HepG2 (cell line): ENCODE data around the gene MAP3K8. TPM values are rescaled to one million over a fixed set of nuclear protein-coding genes. Genes with fewer than 3 reads are reported as not detected.

ENCODE experiments used
- CEBPB ChIP-seq: IDR thresholded peaks from 2 replicates; pipeline ENCODE4 v1.6.1; 2011; ENCODE audit warnings: low read depth, low read length, improper control_type of control experiment, borderline replicate concordance
- EHMT2 ChIP-seq: fragments of 200-600 bp; sonication (generic); IDR thresholded peaks from 2 replicates; pipeline ENCODE4 v1.7.0; 2017; ENCODE audit warnings: antibody characterized with exemption, low read depth, low read length, borderline replicate concordance
- MED1 ChIP-seq: sonication (generic); formaldehyde crosslinking; IDR thresholded peaks from 2 replicates; pipeline ENCODE4 v1.4.0; 2020; ENCODE audit warnings: missing genetic modification reagents
- ONECUT2 ChIP-seq: sonication (generic); formaldehyde crosslinking; IDR thresholded peaks from 2 replicates; pipeline ENCODE4 v1.4.0; 2020; ENCODE audit warnings: missing genetic modification reagents
- RARG ChIP-seq: sonication (generic); formaldehyde crosslinking; IDR thresholded peaks from 2 replicates; pipeline ENCODE4 v1.4.0; 2020; ENCODE audit warnings: low read depth, mild to moderate bottlenecking, missing genetic modification reagents
- RBFOX2 ChIP-seq: fragments of 200-400 bp; formaldehyde crosslinking; IDR thresholded peaks from 2 replicates; pipeline ENCODE4 v1.6.1; 2017; ENCODE audit warnings: low read depth, mild to moderate bottlenecking, low read length
- SAFB2 ChIP-seq: sonication (generic); formaldehyde crosslinking; IDR thresholded peaks from 2 replicates; pipeline ENCODE4 v1.5.1; 2020; ENCODE audit warnings: missing genetic modification reagents, low read depth, mild to moderate bottlenecking, borderline replicate concordance
- SMC3 ChIP-seq: IDR thresholded peaks from 2 replicates; pipeline ENCODE4 v1.6.1; 2011; ENCODE audit warnings: low read length, improper control_type of control experiment
- ZC3H4 ChIP-seq: sonication (generic); formaldehyde crosslinking; IDR thresholded peaks from 2 replicates; pipeline ENCODE4 v1.4.0; 2020; ENCODE audit warnings: missing genetic modification reagents, borderline replicate concordance
- ZFAT ChIP-seq: sonication (generic); formaldehyde crosslinking; conservative IDR thresholded peaks from 2 replicates; pipeline ENCODE4 v1.8.1; 2023; ENCODE audit warnings: missing genetic modification reagents, inconsistent platforms
- ZNF260 ChIP-seq: sonication (generic); formaldehyde crosslinking; IDR thresholded peaks from 2 replicates; pipeline ENCODE4 v1.4.0; 2020; ENCODE audit warnings: missing genetic modification reagents, low read depth, mild to moderate bottlenecking, borderline replicate concordance
- ZNF282 ChIP-seq: fragments of 450-650 bp; IDR thresholded peaks from 2 replicates; pipeline ENCODE4 v1.6.1; 2018; ENCODE audit not compliant: partially characterized antibody
- ZNF552 ChIP-seq: sonication (generic); formaldehyde crosslinking; IDR thresholded peaks from 2 replicates; pipeline ENCODE4 v1.9.0; 2022; ENCODE audit warnings: missing genetic modification reagents, mild to moderate bottlenecking, borderline replicate concordance
- ZNF670 ChIP-seq: sonication (generic); formaldehyde crosslinking; IDR thresholded peaks from 2 replicates; pipeline ENCODE4 v1.8.0; 2022; ENCODE audit warnings: mild to moderate bottlenecking, missing genetic modification reagents, borderline replicate concordance
- ZNF792 ChIP-seq: IDR thresholded peaks from 2 replicates; pipeline ENCODE4 v1.6.1; 2016
- ZNF83 ChIP-seq: sonication (generic); formaldehyde crosslinking; IDR thresholded peaks from 2 replicates; pipeline ENCODE4 v1.4.0; 2020; ENCODE audit warnings: missing genetic modification reagents, mild to moderate bottlenecking, borderline replicate concordance
- ZSCAN20 ChIP-seq: sonication (generic); formaldehyde crosslinking; IDR thresholded peaks from 2 replicates; pipeline ENCODE4 v1.4.0; 2020; ENCODE audit warnings: missing genetic modification reagents, mild to moderate bottlenecking, borderline replicate concordance
- polyA plus RNA-seq, 8 experiments: library from polyadenylated mRNA; depleted of rRNA in 3 of 8; stranded (reverse) in 7 of 8; unstranded in 1 of 8; fragments of >200 nt; fragmentation: Illumina TruSeq in 4 of 8; extraction: Trizol in 4 of 8; gene quantifications; 2 replicates each; pipeline versions ENCODE4 v1.2.1 to v1.2.3, GENCODE V29; 2011 to 2016; ENCODE audit warnings: low read depth in 4 of 8, missing spikeins in 1 of 8, mixed read lengths in 1 of 8; ENCODE audit not compliant: insufficient read depth in 1 of 8
- total RNA-seq, 5 experiments: library from RNA; depleted of rRNA; stranded (reverse); fragments of >200 nt; fragmentation: Illumina TruSeq; extraction: Trizol; gene quantifications; 2 replicates each; pipeline ENCODE4 v1.2.3, GENCODE V29; 2016; ENCODE audit warnings: low read depth in 1 of 5
- TF ChIP-seq, protein P1 (sequence below): sonication (generic); formaldehyde crosslinking; IDR thresholded peaks from 2 replicates; pipeline ENCODE4 v1.4.0; 2020; ENCODE audit warnings: mild to moderate bottlenecking, low read depth, missing genetic modification reagents
- TF ChIP-seq, protein P2 (sequence below): IDR thresholded peaks from 2 replicates; pipeline ENCODE4 v1.6.1; 2016; ENCODE audit warnings: missing compliant biosample characterization, missing genetic modification reagents, borderline replicate concordance
- TF ChIP-seq, protein P3 (sequence below): sonication (generic); formaldehyde crosslinking; IDR thresholded peaks from 2 replicates; pipeline ENCODE4 v1.4.0; 2020; ENCODE audit warnings: missing genetic modification reagents
- TF ChIP-seq, protein P4 (sequence below): IDR thresholded peaks from 2 replicates; pipeline ENCODE4 v1.6.1; 2016; ENCODE audit warnings: low read depth, missing genetic modification reagents, missing compliant biosample characterization

Gene MAP3K8
- total and polyA plus RNA-seq, 2 of the 13 experiments (the other 11 are each of a cell fraction or from before 2014, with no cell fraction given), result 19.3 to 37.9 TPM

DNA sequence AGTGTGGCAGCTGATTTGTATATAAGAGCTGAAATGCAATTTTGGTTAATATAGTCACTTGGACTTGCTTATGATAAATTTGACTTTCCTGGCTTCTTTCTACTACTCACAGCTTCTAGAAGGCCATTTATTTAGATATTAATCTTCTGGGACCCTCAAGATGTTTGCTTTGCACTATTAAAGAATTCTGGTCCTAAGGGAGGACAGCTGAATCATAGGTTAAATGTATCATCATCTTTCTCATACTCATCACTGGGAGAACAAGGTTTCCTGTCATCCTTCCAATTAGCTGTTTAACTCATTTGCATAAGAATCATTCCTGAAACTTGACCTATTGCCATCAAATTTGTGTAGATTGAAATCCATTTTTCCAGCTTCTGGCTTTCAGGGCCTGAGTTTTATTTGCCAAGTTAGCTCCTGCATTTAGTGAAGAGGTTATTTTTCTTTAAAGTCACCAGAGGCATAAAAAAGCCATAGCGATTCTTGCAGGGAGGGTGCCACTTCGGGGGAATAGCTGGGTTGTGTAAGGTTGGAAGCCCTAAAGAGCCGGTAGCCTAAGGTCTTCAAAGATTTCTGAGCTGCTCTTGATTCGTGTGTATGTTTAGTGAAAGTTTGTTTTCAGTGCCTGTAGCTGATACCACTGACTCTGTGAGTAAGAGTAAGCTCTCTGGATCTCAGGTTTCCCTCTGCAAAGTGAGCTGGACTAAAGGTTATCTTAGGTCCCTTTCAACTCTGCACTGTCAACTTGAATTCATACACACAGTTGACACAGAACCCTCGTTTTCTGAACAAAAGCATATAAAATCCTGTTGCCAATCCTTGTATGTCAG, 4.3 kb downstream of the MAP3K8 start (continued):
- TF ChIP-seq, protein P1, sequence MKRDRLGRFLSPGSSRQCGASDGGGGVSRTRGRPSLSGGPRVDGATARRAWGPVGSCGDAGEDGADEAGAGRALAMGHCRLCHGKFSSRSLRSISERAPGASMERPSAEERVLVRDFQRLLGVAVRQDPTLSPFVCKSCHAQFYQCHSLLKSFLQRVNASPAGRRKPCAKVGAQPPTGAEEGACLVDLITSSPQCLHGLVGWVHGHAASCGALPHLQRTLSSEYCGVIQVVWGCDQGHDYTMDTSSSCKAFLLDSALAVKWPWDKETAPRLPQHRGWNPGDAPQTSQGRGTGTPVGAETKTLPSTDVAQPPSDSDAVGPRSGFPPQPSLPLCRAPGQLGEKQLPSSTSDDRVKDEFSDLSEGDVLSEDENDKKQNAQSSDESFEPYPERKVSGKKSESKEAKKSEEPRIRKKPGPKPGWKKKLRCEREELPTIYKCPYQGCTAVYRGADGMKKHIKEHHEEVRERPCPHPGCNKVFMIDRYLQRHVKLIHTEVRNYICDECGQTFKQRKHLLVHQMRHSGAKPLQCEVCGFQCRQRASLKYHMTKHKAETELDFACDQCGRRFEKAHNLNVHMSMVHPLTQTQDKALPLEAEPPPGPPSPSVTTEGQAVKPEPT (CRISPR knock-in tag), result no peak
- TF ChIP-seq MED1 (CRISPR knock-in tag), result peak; percentile 73
- no peak for TF ChIP-seq ONECUT2 (CRISPR knock-in tag)
- TF ChIP-seq RBFOX2, result peak; percentile 31; the same call in 1 of the 2 replicates
- no peak; the same call in 1 of the 2 replicates for TF ChIP-seq EHMT2
- TF ChIP-seq RARG (CRISPR knock-in tag), result no peak
- TF ChIP-seq, protein P2, sequence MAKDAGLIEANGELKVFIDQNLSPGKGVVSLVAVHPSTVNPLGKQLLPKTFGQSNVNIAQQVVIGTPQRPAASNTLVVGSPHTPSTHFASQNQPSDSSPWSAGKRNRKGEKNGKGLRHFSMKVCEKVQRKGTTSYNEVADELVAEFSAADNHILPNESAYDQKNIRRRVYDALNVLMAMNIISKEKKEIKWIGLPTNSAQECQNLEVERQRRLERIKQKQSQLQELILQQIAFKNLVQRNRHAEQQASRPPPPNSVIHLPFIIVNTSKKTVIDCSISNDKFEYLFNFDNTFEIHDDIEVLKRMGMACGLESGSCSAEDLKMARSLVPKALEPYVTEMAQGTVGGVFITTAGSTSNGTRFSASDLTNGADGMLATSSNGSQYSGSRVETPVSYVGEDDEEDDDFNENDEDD (CRISPR knock-in tag), result no peak
- no peak for TF ChIP-seq ZNF83 (CRISPR knock-in tag)
- TF ChIP-seq CEBPB, result peak; percentile 10; the same call in 1 of the 2 replicates
- no peak for TF ChIP-seq ZNF260 (CRISPR knock-in tag)
- no peak for TF ChIP-seq ZSCAN20 (CRISPR knock-in tag)
- TF ChIP-seq ZFAT (CRISPR knock-in tag), result no peak
- no peak for TF ChIP-seq SAFB2 (CRISPR knock-in tag)
- TF ChIP-seq, protein P3, sequence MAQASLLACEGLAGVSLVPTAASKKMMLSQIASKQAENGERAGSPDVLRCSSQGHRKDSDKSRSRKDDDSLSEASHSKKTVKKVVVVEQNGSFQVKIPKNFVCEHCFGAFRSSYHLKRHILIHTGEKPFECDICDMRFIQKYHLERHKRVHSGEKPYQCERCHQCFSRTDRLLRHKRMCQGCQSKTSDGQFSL (CRISPR knock-in tag), result no peak
- no peak; the same call in 1 of the 2 replicates for TF ChIP-seq SMC3
- 0 out of 2 replicates have a peak, but pooled peaks have one; percentile 29 for TF ChIP-seq ZNF792 (CRISPR knock-in tag)
- TF ChIP-seq ZNF282, result no peak
- TF ChIP-seq ZC3H4 (CRISPR knock-in tag), result no peak
- no peak for TF ChIP-seq ZNF670 (CRISPR knock-in tag)
- no peak for TF ChIP-seq ZNF552 (CRISPR knock-in tag)
- TF ChIP-seq, protein P4, sequence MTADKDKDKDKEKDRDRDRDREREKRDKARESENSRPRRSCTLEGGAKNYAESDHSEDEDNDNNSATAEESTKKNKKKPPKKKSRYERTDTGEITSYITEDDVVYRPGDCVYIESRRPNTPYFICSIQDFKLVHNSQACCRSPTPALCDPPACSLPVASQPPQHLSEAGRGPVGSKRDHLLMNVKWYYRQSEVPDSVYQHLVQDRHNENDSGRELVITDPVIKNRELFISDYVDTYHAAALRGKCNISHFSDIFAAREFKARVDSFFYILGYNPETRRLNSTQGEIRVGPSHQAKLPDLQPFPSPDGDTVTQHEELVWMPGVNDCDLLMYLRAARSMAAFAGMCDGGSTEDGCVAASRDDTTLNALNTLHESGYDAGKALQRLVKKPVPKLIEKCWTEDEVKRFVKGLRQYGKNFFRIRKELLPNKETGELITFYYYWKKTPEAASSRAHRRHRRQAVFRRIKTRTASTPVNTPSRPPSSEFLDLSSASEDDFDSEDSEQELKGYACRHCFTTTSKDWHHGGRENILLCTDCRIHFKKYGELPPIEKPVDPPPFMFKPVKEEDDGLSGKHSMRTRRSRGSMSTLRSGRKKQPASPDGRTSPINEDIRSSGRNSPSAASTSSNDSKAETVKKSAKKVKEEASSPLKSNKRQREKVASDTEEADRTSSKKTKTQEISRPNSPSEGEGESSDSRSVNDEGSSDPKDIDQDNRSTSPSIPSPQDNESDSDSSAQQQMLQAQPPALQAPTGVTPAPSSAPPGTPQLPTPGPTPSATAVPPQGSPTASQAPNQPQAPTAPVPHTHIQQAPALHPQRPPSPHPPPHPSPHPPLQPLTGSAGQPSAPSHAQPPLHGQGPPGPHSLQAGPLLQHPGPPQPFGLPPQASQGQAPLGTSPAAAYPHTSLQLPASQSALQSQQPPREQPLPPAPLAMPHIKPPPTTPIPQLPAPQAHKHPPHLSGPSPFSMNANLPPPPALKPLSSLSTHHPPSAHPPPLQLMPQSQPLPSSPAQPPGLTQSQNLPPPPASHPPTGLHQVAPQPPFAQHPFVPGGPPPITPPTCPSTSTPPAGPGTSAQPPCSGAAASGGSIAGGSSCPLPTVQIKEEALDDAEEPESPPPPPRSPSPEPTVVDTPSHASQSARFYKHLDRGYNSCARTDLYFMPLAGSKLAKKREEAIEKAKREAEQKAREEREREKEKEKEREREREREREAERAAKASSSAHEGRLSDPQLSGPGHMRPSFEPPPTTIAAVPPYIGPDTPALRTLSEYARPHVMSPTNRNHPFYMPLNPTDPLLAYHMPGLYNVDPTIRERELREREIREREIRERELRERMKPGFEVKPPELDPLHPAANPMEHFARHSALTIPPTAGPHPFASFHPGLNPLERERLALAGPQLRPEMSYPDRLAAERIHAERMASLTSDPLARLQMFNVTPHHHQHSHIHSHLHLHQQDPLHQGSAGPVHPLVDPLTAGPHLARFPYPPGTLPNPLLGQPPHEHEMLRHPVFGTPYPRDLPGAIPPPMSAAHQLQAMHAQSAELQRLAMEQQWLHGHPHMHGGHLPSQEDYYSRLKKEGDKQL, result peak; percentile 69; the same call in 1 of the 2 replicates
